T1000 (cell line): ENCODE measurements around the gene PTGES3L.
A peak's percentile ranks its signal among the peaks of the same experiment; 100 is the strongest.

ENCODE experiments used
- DNase-seq: peaks from one replicate; lab custom pipeline; 2025; ENCODE audit warnings: mixed read lengths; lab: John Stamatoyannopoulos, UW

PTGES3L gene

GRCh38 chr17:42979511-42980273 is at the start of gene PTGES3L:
Gene PTGES3L (minus strand): TSS chr17:42980080. CDS start chr17:42980053, 27 bp downstream.
- no peak for DNase-seq

- DNase-seq = no peak
These were observed 48.5 kb upstream of the PTGES3L start for GRCh38 chr17:43028221-43028861.

DNA sequence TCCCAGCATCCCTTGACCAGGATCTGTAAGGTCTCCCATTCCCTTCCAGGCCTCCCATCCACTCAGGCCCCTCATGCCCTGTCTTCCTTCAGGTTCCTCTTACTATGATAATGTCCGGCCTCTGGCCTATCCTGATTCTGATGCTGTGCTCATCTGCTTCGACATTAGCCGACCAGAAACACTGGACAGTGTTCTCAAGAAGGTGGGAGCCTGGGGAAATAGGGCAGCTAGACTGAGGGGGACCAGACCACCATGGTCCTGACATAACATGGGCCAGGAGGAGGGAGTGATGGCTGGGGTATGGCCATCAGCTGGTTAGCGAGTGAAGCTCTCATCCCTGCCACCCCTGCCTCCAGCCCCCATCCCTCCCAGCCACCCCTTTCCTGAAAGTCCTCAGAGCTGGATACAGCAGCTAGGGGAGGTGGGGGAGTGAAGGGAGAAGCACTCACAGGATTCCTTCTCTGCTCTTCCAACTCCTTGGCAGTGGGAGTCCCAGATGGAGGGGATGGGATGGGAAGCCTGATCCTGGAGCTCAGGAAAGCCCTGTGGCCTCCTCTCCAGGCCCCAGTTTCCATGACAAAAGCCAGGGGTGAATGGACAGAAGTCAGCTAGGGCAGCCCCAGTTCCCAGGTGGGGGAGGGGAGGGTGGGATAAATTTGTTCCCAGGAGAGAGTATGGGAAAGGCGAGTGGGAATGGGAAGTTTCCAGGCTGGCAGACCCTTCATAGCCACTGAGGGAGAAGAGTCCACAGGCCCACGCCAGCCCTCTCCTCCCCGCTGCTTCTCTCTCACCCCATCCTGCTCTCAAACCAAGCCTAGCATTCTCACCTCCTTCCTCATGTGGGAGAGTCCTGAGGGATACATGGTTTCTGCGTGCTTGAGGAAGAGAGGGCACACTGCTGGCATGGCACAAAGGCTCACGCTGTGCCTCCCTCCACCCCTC is 47.5 kb upstream of the PTGES3L start:
- no peak for DNase-seq

DNA sequence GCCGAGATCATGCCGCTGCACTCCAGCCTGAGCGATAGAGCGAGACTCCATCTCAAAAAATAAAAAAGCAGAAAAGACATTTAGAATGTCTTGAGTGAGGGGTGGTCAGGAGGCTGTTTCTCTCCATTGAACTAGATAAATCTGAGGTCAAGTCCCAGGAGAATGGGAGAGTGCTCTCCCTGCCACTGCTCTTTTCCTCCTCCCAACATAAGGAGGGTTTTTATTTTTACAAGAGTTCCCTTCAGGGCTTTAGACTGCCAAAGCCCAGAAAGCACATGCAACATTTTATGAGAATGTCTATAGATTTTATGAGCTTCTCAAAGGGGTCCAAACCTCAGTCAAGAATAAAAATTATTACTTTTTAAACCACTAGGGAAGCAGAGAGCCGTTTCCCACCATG is 46.7 kb upstream of the PTGES3L start:
- DNase-seq = no peak

DNA sequence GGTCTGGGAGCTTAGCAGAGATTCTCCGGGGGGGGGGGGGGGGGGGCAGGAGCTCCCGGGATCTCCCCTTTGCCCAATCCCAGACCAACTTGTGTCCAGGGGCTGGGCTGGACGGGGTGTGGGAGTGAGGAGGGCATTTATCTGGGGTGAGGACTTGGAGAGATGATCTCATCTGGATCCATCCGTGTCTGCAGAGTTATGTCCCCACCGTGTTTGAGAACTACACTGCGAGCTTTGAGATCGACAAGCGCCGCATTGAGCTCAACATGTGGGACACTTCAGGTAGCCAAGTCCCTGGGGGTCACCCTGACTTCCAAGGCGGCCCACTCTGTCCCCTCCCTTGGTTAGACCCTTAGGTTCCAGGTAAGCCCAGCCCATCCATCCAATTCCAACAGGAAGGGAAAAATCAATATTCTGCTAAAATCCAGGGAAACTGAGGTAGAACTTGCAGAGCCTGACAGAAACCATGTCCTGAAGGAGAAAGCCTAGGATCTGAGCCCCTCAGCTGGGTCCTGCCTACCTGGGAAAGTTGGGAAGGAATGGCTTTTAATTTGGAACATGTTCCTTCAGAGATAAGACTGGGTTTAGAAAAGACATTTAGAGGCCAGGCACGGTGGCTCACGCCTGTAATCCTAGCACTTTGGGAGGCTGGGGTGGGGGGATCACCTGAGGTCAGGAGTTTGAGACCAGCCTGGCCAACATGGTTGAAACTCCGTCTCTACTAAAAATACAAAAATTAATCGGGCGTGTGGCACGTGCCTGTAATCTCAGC is 46.1 kb upstream of the PTGES3L start:
- DNase-seq = no peak

- DNase-seq = no peak
These were observed 45.4 kb upstream of the PTGES3L start for GRCh38 chr17:43025290-43025657.

DNA sequence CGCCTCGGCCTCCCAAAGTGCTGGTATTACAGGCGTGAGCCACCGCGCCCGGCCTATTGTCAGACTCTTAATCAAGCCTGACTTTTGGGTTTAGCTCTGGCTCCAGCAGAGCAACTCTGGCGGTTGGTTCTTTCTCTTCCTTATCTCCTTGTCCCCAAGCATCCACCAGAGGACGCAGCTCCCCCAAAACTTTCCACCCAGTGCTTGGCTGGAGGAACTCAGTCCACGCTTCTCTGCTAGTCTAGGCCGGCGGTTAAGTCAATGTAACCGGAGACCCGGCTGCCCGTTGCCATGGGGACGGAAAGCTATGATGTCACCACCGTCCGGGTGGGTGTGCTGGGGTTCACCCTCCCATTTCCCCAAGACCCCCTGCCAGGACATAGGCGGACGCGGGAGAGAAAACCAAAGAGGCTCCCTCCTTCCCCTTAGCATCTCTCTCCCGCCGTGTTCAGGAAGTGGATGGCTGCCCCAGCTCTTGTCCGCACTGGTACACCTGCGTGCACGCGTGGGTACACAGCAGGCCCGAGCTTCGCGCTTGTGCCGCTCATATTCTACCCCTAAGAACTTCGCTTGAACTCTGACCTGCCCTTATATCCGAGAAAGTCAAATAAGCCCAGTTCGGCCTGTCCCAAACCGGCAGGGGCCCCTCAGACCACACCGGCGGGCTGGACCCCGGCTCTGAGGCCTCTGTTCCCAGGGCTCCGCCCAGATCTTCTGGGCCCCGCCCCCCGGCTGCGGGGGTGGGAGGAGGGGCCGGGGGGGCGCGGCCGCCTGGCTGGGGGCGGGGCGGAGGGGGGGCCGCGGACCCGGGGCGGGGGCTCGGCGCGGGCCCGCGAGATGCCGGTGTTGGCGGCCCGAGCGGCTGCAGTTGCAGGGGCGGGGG is 44.8 kb upstream of the PTGES3L start, which contains the start of gene RND2:
Gene RND2, plus strand, starts transcription at position 825 of the 883 bp plus-strand sequence. CDS start 117 bp downstream, outside the sequence.
- DNase-seq = peak; percentile 88

DNA sequence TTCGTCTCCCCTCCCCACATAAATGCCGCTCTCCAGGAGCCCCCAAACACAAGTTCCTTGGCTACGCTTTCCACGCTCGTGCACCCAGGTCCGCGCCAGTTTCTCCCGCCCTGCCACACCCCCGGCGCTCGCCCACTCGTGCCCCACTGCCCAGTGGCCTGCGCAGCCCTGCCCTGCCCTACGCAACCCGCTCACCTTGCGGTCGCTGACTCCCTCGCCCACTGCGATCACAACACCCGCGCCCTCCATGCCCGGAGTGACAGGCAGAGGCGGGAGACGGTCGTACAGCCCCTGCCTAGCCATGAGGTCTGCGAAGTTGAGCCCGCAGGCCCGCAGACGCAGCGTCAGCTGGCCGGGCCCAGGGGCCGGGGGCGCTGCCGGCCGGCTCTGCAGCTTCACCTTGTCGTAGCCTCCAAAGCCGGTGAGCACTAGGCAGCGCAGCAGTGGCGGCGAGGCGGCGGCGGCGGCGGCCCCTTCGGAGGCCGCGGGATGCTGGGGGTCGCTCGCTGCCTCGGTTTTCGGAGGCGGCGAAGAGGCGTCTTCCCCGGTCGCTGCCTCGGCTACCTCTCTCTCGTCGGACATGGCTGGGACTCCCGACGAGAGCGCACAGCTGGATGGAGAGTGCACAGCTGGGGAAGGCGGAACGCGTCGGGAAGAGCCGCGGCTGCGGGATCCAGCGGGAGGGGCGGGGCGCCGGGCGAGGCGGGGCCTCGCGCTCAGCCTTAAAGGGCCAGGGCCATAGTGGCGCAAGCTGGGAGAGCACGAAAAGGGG is 42.0 kb upstream of the PTGES3L start, which contains the start of gene VAT1:
Gene VAT1, minus strand, starts transcription at position 645 of the 772 bp plus-strand sequence. Its CDS starts 63 bp downstream, at position 582.
- DNase-seq = peak; percentile 46

DNA sequence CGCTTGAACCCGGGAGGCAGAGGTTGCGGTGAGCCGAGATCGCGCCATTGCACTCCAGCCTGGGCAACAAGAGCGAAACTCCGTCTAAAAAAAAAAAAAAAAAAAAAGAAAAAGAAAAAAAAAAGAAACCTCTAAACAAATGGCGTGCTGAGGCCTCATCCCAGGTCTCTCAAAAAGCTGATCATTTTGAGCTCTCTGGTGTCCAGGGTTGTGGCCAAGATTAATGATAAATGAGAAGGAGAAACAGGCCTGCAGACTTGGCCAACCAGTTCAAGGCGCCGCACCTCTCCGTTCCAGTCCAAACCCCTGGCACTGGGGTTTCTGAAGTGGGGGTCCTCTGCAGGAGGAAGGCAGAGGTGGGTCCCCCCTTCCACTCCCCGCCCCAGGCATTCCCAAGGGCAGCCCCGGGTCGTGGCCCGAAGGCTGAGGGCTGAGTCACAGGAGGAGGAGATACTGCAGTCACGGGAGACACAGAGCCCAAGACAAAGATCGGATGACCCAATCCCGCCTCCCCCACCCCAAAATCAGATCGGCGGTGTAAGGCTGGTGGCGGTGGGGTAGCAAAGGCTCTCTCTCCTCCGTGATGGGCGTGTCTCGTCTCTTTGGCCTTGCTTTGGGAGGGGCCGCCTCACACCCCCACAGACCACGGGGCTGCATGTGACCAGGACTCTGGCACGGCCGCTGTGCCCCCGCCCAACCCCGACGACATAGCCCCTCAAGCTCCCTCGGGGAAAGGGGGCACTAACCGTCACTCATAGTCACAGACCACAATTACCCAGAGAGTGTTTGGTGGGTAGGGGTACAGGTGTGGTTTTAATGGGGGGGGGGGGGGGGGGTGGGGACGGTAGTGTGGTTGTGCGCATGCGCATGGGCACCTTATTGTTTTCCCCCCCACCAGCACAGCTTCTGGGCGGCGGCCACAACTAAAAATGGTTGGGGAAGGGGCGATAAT is 41.2 kb upstream of the PTGES3L start:
- peak; percentile 69 for DNase-seq

DNA sequence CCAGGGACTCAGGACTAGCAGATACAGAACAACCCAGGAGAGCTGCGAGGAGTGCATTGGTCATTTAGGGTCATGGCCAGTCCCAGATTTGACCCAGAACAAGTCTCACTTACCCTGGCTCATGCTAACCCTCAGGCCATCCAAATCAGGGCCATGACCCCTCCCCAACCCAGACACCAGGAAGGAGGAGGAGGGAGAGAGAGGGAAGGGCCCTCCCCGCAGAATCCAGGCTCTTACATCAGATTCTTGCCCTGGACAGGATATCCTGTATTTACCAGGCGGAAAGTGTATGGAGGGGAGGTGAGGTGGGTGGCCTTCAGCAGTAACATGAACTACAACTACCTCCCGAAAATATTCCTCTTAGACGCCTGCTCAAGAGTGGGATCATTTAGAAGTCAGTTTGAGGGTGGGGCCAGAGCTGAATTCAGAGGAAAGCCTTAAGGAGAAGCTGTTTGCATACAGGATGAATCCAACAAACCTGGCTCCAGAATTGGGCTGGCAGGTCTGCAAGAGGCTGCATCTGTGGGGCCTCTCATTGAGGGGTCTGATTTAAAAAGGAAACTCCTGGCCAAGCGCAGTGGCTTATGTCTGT is 40.2 kb upstream of the PTGES3L start:
- no peak for DNase-seq

DNA sequence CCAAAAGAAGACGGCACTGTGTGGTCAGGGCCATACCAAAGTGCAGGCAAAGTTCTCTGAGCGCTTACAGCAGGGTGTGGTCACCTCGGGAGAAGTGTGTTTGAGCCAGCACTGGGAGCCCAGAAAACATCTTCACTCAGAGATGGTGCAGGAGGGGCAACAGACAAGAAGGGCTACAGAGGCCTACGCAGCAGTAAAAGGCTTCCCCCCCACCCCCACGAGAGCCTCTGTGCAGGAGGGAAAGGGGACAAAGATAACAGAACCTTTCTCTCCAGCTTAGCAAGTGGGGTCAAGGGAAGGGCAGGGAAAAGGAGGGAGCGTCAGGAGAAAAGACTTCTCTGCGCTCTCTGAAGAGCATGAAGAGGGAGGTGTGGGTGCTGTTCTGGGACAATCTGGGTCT is 39.5 kb upstream of the PTGES3L start:
- no peak for DNase-seq

DNA sequence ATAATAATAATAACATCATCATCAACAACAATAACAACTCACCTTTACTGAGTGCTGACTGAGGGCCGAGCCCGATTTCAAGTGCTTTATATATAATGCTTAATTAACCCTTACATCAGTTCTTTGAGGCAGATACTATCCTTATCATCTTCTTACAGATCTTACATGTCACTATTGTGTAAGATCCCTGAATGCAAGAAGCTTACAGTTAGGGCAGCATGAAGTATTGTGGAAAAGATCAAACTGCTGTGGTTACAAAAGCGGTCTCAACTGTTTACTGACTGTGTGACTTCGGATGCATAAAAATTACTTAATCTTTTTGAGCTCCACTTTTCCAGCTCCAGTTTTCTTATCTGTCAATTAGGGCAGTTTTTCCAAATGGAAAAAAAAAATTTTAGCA is 39.1 kb upstream of the PTGES3L start:
- DNase-seq = no peak

DNA sequence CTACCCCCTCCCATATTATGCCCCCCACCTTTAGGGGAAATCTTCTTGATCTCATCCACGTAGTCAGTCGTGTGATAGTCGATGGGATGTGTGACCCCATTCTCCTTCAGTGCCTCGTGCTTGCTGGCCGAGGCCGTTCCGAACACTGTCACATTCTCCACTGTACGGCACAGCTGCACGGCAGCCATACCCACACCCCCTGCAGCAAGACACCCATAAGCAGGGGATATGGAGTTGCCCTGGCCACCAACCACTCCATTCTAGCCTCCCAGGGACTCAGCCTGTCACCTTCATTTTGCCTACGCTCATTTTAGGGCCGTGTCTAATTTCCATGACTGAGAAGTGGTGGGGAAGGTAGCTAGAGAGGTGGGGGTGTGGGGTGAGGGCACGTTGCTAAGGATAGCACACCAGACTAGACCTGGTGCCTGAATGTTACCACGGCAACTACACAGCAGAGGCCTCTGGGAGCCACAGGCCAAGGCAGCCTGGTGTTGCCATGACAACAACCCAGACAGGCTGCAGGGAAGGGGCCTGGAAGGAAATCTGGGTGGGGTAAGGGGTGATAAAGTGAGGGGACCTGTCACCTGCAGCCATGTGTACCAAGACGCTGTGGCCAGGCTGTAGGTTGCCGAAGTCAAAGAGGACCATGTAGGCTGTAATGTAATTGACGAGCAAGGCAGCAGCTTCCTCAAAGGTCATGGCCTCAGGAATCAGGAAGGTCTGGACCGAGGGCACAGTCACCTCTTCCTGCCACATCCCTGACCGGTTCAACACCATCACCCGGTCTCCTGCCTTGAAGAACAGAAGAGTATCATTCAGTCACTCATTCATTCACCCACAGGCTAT is 38.4 kb upstream of the PTGES3L start:
- no peak for DNase-seq

GRCh38 chr17:43016216-43016615 is 36.3 kb upstream of the PTGES3L start:
- no peak for DNase-seq

GRCh38 chr17:43015579-43015978 is 35.7 kb upstream of the PTGES3L start:
- DNase-seq = no peak

DNA sequence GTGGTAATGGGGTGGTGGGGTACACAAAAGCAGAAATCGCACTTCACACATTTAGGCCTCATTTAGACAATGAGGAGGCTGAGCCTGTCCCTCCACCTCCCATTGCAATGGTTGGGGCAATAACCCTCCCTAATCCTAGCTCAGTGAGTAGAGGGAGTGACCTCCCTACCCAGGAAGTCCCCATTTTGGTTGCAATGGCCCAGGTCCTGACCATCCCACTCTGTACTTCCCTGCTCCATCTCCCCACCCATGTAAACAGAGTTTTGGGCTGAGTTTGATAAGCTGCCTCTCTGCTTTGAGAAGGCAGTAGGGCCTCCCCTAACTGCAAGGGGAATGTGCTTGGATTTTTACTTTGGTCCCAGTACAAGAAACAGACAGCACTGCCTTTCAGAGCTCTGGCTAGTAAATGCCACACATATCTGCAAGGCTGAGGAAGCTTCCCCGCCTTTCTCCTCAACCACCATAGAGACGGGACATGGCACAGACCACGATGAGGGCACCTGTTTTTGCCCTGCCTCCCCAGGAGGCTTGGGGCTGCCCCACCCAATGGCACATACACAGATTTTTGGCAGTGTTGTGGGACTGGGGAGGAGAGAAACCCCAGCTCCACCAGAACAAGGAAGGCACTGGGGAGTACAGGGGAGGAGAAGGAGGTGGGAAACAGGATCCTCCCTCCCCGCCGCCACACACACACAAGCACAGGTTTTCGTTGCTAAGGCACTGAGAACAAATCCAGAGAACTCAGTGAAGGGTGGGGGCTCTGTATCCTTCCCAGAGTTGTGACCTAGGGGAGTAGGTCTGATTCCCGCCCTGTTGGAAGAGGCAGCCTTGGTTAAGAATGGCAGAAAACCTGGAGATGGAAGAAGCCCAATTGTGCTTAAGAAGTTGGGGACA is 35.0 kb upstream of the PTGES3L start:
- no peak for DNase-seq
